GM23338 (cell line): ENCODE measurements around the gene RNASE11. TPM values are rescaled to one million over a fixed set of nuclear protein-coding genes. Genes with fewer than 3 reads are reported as not detected.
"Not testable (repeated sequence)": the region's sequence is repeated elsewhere in the genome, so short reads cannot be mapped to it uniquely, and the experiment has no call there.

Source experiments
- ATAC-seq: fragments of 200-7000 bp; cut with Tn5 transposase; 3 replicates; pipeline ENCODE4 v1.9.1; 2020
- DNase-seq: peaks from one replicate; pipeline ENCODE4 v3.0.0-alpha.2; 2015; ENCODE audit warnings: low spot score
- H2AFZ ChIP-seq: fragments of 200-600 bp; sonication (generic); 2 replicates; pipeline ENCODE4 v1.8.0; 2016; ENCODE audit warnings: antibody characterized with exemption, mild to moderate bottlenecking, moderate library complexity
- H3F3A ChIP-seq: fragments of 200-600 bp; sonication (generic); replicated peaks from 2 replicates; pipeline ENCODE4 v1.8.0; 2017; ENCODE audit warnings: antibody characterized with exemption, mixed run types, low read depth
- H3K27ac ChIP-seq: fragments of 200-600 bp; sonication (generic); 2 replicates; pipeline ENCODE4 v1.6.1; 2016; ENCODE audit warnings: low read depth
- H3K27me3 ChIP-seq: fragments of 200-600 bp; sonication (generic); 2 replicates; pipeline ENCODE4 v1.8.0; 2016; ENCODE audit warnings: mild to moderate bottlenecking, mixed run types, moderate library complexity; ENCODE audit not compliant: insufficient read depth
- H3K36me3 ChIP-seq: fragments of 200-600 bp; sonication (generic); 2 replicates; pipeline ENCODE4 v1.8.0; 2016; ENCODE audit warnings: mild to moderate bottlenecking; ENCODE audit not compliant: insufficient read depth
- H3K4me1 ChIP-seq: fragments of 200-600 bp; sonication (generic); 2 replicates; pipeline ENCODE4 v1.8.0; 2016; ENCODE audit warnings: mild to moderate bottlenecking, moderate library complexity; ENCODE audit not compliant: insufficient read depth
- H3K4me2 ChIP-seq: fragments of 200-600 bp; sonication (generic); 2 replicates; pipeline ENCODE4 v1.7.1; 2017; ENCODE audit warnings: mixed run types
- H3K4me3 ChIP-seq: fragments of 200-600 bp; sonication (generic); 2 replicates; pipeline ENCODE4 v1.6.1; 2016; ENCODE audit warnings: mixed run types
- H3K79me2 ChIP-seq: fragments of 200-600 bp; sonication (generic); replicated peaks from 2 replicates; pipeline ENCODE4 v1.8.0; 2017; ENCODE audit warnings: mild to moderate bottlenecking; ENCODE audit not compliant: insufficient read depth
- H3K9me2 ChIP-seq: fragments of 200-600 bp; sonication (generic); 2 replicates; pipeline ENCODE4 v1.8.0; 2017; ENCODE audit not compliant: insufficient read depth
- H4K20me1 ChIP-seq: fragments of 200-600 bp; sonication (generic); replicated peaks from 2 replicates; pipeline ENCODE4 v1.8.0; 2017; ENCODE audit warnings: mild to moderate bottlenecking; ENCODE audit not compliant: insufficient read depth
- H3K27ac Mint-ChIP-seq: 2 replicates; pipeline ENCODE4 v1.8.0; 2020; ENCODE audit warnings: inconsistent platforms, mild to moderate bottlenecking, moderate library complexity, mixed read lengths
- H3K27me3 Mint-ChIP-seq: 3 replicates; pipeline ENCODE4 v1.8.0; 2022; ENCODE audit warnings: low read depth, mild to moderate bottlenecking, moderate library complexity, mixed read lengths, inconsistent platforms; ENCODE audit not compliant: insufficient read depth, poor library complexity
- H3K36me3 Mint-ChIP-seq: 3 replicates; pipeline ENCODE4 v1.8.0; 2021; ENCODE audit warnings: low read depth, mild to moderate bottlenecking, inconsistent platforms, moderate library complexity, mixed read lengths
- H3K4me1 Mint-ChIP-seq: 3 replicates; pipeline ENCODE4 v1.8.0; 2020; ENCODE audit warnings: mild to moderate bottlenecking, inconsistent platforms, mixed read lengths
- H3K4me3 Mint-ChIP-seq: 3 replicates; pipeline ENCODE4 v1.8.0; 2021; ENCODE audit warnings: moderate library complexity, mild to moderate bottlenecking, inconsistent platforms, mixed read lengths
- H3K9me3 Mint-ChIP-seq: 3 replicates; pipeline ENCODE4 v1.8.0; 2020; ENCODE audit warnings: moderate library complexity, mild to moderate bottlenecking, inconsistent platforms, mixed read lengths
- CREB1 ChIP-seq: fragments of 250-450 bp; sonication (Bioruptor Pico); IDR thresholded peaks from 2 replicates; pipeline ENCODE4 v1.5.0; 2020; ENCODE audit warnings: low read depth, mild to moderate bottlenecking, moderate library complexity
- EZH2phosphoT487 ChIP-seq: fragments of 200-600 bp; sonication (generic); IDR thresholded peaks from one replicate; pipeline ENCODE4 v1.8.1; 2018; ENCODE audit warnings: antibody characterized with exemption; ENCODE audit not compliant: unreplicated experiment
- POLR2AphosphoS5 ChIP-seq: IDR thresholded peaks from 2 replicates; pipeline ENCODE4 v1.6.1; 2016; ENCODE audit warnings: antibody characterized with exemption, low read depth
- STAT1 ChIP-seq: IDR thresholded peaks from one replicate; pipeline ENCODE4 v1.6.1; 2016; ENCODE audit warnings: antibody characterized with exemption; ENCODE audit not compliant: unreplicated experiment
- ZNF114 ChIP-seq: fragments of 250-450 bp; sonication (Bioruptor Pico); IDR thresholded peaks from 2 replicates; pipeline ENCODE4 v1.5.0; 2020; ENCODE audit warnings: mild to moderate bottlenecking, moderate library complexity
- ZNF331 ChIP-seq: fragments of 250-450 bp; sonication (Bioruptor Pico); IDR thresholded peaks from 2 replicates; pipeline ENCODE4 v1.5.0; 2020; ENCODE audit warnings: low read depth, mild to moderate bottlenecking, moderate library complexity
- polyA plus RNA-seq: library from polyadenylated mRNA; unstranded; fragments of >200 nt; fragmentation: Nextera tagmentation; extraction: Ambion mirVana; gene quantifications from 2 replicates; pipeline ENCODE4 v1.2.1, GENCODE V29; 2016
- total RNA-seq: library from RNA; depleted of rRNA; stranded (reverse); fragments of >200 nt; shearing (Covaris generic); gene quantifications from 2 replicates; pipeline ENCODE4 v1.2.3, GENCODE V29; 2014
- TF ChIP-seq, protein P1 (sequence below), 2 experiments: fragments of 200-600 bp in 1 of 2; sonication (generic) in 1 of 2; conservative IDR thresholded peaks; 2 replicates each; pipeline versions ENCODE4 v1.5.1 to v1.6.1; 2016 to 2017; ENCODE audit warnings: antibody characterized with exemption in 2 of 2, low read depth in 2 of 2, mild to moderate bottlenecking in 2 of 2, moderate library complexity in 1 of 2
- TF ChIP-seq, protein P2 (sequence below): IDR thresholded peaks from one replicate; pipeline ENCODE4 v1.6.1; 2018; ENCODE audit warnings: antibody characterized with exemption; ENCODE audit not compliant: unreplicated experiment
- TF ChIP-seq, protein P3 (sequence below): IDR thresholded peaks from 2 replicates; pipeline ENCODE4 v1.6.1; 2016; ENCODE audit warnings: antibody characterized with exemption
- TF ChIP-seq, protein P4 (sequence below): fragments of 250-450 bp; sonication (Bioruptor Pico); IDR thresholded peaks from 2 replicates; pipeline ENCODE4 v1.5.0; 2020; ENCODE audit warnings: mild to moderate bottlenecking, moderate library complexity

The RNASE11 gene
- total and polyA plus RNA-seq, 2 experiments from 2014 or later: not detected

DNA sequence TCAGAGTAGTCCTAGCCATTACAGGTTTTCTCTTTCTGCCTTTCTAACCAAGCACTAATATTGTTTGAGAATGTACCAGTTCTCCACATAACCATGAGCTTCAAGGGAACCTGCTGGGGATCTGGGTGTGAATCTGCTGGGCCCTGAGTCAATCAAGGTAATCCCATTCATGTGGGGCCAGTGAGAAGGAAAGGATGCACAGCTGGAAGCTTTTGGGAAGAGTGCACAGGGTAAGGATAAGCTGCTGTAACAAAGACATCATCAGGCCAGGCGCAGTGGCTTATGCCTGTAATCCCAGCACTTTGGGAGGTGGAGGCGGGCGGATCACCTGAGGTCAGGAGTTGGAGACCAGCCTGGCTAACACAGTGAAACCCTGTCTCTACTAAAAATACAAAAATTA is 7.9 kb upstream of the RNASE11 start:
- not testable (repeated sequence) for H3K9me3 Mint-ChIP-seq, H3K36me3 Mint-ChIP-seq, H3K27me3 Mint-ChIP-seq, H3K27ac Mint-ChIP-seq, H3K36me3 ChIP-seq, H3K4me1 Mint-ChIP-seq, H3F3A ChIP-seq, H3K9me2 ChIP-seq, H3K4me1 ChIP-seq, H3K4me3 Mint-ChIP-seq, H3K27ac ChIP-seq, ATAC-seq, H4K20me1 ChIP-seq, H3K27me3 ChIP-seq, H3K4me2 ChIP-seq, H3K4me3 ChIP-seq, H3K79me2 ChIP-seq, DNase-seq
- H2AFZ ChIP-seq: peak overlapping the region; percentile 88

DNA sequence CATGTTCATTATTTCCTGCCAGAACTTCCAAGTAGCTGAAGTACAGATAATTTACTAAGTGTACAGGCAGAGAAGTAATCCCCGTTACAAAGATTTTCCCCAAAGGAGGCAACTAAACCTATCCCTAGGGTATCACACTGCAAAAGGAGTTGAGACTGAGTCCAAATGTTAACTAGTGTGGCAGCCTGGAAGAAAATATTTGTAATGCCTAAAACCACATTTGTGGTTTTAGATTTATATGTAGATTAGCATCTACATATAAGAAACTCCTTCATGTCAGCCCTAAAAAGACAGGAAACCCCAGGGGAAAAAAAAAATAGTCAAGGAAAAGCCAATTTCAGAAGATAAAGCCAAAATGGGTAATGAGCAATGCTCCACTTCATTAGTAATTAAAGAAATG is 4.8 kb upstream of the RNASE11 start:
- Histone ChIP-seq H4K20me1 (no peaks in the 10 kb centered on the region), H3F3A (no peaks in the 10 kb centered on the region), H3K27ac (no peak overlapping the region), H3K4me2 (no peak overlapping the region), H3K4me1 (no peaks in the 10 kb centered on the region), H2AFZ (no peak overlapping the region), H3K79me2 (no peaks in the 10 kb centered on the region), H3K9me2 (peaks cover 10% of the 10 kb centered on the region; the same call in 1 of the 2 replicates), H3K36me3 (no peaks in the 10 kb centered on the region), H3K4me3 (no peak overlapping the region), H3K27me3 (no peaks in the 10 kb centered on the region)
- no peaks in the 10 kb centered on the region for H3K36me3 Mint-ChIP-seq
- no peak for ATAC-seq
- H3K9me3 Mint-ChIP-seq: no peaks in the 10 kb centered on the region
- H3K27ac Mint-ChIP-seq: no peak overlapping the region
- no peak overlapping the region for H3K4me3 Mint-ChIP-seq
- peaks cover 2% of the 10 kb centered on the region; the same call in 2 of the 3 replicates for H3K4me1 Mint-ChIP-seq
- H3K27me3 Mint-ChIP-seq: no peaks in the 10 kb centered on the region
- no peak for DNase-seq
- TF ChIP-seq ZNF114 (CRISPR knock-in tag) (no peak), EZH2phosphoT487 (no peak), CREB1 (no peak), ZNF331 (CRISPR knock-in tag) (no peak), POLR2AphosphoS5 (no peak), STAT1 (no peak)
- TF ChIP-seq, protein P1, sequence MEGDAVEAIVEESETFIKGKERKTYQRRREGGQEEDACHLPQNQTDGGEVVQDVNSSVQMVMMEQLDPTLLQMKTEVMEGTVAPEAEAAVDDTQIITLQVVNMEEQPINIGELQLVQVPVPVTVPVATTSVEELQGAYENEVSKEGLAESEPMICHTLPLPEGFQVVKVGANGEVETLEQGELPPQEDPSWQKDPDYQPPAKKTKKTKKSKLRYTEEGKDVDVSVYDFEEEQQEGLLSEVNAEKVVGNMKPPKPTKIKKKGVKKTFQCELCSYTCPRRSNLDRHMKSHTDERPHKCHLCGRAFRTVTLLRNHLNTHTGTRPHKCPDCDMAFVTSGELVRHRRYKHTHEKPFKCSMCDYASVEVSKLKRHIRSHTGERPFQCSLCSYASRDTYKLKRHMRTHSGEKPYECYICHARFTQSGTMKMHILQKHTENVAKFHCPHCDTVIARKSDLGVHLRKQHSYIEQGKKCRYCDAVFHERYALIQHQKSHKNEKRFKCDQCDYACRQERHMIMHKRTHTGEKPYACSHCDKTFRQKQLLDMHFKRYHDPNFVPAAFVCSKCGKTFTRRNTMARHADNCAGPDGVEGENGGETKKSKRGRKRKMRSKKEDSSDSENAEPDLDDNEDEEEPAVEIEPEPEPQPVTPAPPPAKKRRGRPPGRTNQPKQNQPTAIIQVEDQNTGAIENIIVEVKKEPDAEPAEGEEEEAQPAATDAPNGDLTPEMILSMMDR (conservative IDR thresholded peaks at IDR 0.05; ENCODE audit: low read depth in 2 of 2): no peak
- TF ChIP-seq, protein P2, sequence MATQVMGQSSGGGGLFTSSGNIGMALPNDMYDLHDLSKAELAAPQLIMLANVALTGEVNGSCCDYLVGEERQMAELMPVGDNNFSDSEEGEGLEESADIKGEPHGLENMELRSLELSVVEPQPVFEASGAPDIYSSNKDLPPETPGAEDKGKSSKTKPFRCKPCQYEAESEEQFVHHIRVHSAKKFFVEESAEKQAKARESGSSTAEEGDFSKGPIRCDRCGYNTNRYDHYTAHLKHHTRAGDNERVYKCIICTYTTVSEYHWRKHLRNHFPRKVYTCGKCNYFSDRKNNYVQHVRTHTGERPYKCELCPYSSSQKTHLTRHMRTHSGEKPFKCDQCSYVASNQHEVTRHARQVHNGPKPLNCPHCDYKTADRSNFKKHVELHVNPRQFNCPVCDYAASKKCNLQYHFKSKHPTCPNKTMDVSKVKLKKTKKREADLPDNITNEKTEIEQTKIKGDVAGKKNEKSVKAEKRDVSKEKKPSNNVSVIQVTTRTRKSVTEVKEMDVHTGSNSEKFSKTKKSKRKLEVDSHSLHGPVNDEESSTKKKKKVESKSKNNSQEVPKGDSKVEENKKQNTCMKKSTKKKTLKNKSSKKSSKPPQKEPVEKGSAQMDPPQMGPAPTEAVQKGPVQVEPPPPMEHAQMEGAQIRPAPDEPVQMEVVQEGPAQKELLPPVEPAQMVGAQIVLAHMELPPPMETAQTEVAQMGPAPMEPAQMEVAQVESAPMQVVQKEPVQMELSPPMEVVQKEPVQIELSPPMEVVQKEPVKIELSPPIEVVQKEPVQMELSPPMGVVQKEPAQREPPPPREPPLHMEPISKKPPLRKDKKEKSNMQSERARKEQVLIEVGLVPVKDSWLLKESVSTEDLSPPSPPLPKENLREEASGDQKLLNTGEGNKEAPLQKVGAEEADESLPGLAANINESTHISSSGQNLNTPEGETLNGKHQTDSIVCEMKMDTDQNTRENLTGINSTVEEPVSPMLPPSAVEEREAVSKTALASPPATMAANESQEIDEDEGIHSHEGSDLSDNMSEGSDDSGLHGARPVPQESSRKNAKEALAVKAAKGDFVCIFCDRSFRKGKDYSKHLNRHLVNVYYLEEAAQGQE: no peak
- TF ChIP-seq, protein P3, sequence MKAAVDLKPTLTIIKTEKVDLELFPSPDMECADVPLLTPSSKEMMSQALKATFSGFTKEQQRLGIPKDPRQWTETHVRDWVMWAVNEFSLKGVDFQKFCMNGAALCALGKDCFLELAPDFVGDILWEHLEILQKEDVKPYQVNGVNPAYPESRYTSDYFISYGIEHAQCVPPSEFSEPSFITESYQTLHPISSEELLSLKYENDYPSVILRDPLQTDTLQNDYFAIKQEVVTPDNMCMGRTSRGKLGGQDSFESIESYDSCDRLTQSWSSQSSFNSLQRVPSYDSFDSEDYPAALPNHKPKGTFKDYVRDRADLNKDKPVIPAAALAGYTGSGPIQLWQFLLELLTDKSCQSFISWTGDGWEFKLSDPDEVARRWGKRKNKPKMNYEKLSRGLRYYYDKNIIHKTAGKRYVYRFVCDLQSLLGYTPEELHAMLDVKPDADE: no peak
- TF ChIP-seq, protein P4, sequence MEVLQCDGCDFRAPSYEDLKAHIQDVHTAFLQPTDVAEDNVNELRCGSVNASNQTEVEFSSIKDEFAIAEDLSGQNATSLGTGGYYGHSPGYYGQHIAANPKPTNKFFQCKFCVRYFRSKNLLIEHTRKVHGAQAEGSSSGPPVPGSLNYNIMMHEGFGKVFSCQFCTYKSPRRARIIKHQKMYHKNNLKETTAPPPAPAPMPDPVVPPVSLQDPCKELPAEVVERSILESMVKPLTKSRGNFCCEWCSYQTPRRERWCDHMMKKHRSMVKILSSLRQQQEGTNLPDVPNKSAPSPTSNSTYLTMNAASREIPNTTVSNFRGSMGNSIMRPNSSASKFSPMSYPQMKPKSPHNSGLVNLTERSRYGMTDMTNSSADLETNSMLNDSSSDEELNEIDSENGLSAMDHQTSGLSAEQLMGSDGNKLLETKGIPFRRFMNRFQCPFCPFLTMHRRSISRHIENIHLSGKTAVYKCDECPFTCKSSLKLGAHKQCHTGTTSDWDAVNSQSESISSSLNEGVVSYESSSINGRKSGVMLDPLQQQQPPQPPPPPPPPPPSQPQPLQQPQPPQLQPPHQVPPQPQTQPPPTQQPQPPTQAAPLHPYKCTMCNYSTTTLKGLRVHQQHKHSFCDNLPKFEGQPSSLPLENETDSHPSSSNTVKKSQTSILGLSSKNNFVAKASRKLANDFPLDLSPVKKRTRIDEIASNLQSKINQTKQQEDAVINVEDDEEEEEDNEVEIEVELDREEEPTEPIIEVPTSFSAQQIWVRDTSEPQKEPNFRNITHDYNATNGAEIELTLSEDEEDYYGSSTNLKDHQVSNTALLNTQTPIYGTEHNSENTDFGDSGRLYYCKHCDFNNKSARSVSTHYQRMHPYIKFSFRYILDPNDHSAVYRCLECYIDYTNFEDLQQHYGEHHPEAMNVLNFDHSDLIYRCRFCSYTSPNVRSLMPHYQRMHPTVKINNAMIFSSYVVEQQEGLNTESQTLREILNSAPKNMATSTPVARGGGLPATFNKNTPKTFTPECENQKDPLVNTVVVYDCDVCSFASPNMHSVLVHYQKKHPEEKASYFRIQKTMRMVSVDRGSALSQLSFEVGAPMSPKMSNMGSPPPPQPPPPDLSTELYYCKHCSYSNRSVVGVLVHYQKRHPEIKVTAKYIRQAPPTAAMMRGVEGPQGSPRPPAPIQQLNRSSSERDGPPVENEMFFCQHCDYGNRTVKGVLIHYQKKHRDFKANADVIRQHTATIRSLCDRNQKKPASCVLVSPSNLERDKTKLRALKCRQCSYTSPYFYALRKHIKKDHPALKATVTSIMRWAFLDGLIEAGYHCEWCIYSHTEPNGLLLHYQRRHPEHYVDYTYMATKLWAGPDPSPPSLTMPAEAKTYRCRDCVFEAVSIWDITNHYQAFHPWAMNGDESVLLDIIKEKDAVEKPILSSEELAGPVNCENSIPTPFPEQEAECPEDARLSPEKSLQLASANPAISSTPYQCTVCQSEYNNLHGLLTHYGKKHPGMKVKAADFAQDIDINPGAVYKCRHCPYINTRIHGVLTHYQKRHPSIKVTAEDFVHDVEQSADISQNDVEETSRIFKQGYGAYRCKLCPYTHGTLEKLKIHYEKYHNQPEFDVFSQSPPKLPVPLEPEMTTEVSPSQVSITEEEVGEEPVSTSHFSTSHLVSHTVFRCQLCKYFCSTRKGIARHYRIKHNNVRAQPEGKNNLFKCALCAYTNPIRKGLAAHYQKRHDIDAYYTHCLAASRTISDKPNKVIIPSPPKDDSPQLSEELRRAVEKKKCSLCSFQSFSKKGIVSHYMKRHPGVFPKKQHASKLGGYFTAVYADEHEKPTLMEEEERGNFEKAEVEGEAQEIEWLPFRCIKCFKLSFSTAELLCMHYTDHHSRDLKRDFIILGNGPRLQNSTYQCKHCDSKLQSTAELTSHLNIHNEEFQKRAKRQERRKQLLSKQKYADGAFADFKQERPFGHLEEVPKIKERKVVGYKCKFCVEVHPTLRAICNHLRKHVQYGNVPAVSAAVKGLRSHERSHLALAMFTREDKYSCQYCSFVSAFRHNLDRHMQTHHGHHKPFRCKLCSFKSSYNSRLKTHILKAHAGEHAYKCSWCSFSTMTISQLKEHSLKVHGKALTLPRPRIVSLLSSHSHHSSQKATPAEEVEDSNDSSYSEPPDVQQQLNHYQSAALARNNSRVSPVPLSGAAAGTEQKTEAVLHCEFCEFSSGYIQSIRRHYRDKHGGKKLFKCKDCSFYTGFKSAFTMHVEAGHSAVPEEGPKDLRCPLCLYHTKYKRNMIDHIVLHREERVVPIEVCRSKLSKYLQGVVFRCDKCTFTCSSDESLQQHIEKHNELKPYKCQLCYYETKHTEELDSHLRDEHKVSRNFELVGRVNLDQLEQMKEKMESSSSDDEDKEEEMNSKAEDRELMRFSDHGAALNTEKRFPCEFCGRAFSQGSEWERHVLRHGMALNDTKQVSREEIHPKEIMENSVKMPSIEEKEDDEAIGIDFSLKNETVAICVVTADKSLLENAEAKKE: no peak
